Measurements from ENCODE around the gene LPO.

LPO gene

GRCh38 chr17:58307468-58308172 lies 69.2 kb downstream of the LPO start:
- no peak overlapping the region for H3K4me3 ChIP-seq (ENCODE audit: low read depth, low read length)
- H3K36me3 ChIP-seq (ENCODE audit: control insufficient read depth, insufficient read depth, low read length), result no peaks in the 10 kb centered on the region
- H3K9ac ChIP-seq (ENCODE audit: low read length), result no peak overlapping the region
- H3K27ac ChIP-seq (ENCODE audit: low read depth, low read length), result no peak overlapping the region
- H3K27me3 ChIP-seq (ENCODE audit: control insufficient read depth, insufficient read depth, low read length), result no peaks in the 10 kb centered on the region
- peaks cover 12% of the 10 kb centered on the region for H3K4me1 ChIP-seq (ENCODE audit: control insufficient read depth, insufficient read depth, low read length)
- no peaks in the 10 kb centered on the region for H3K9me3 ChIP-seq (ENCODE audit: control insufficient read depth, insufficient read depth, low read depth, low read length)

- Histone ChIP-seq H3K4me3 (ENCODE audit: low read depth, low read length) (no peak overlapping the region), H3K9me3 (ENCODE audit: control insufficient read depth, insufficient read depth, low read depth, low read length) (no peaks in the 10 kb centered on the region), H3K9ac (ENCODE audit: low read length) (no peak overlapping the region), H3K36me3 (ENCODE audit: control insufficient read depth, insufficient read depth, low read length) (no peaks in the 10 kb centered on the region), H3K4me1 (ENCODE audit: control insufficient read depth, insufficient read depth, low read length) (peaks cover 12% of the 10 kb centered on the region), H3K27ac (ENCODE audit: low read depth, low read length) (no peak overlapping the region), H3K27me3 (ENCODE audit: control insufficient read depth, insufficient read depth, low read length) (no peaks in the 10 kb centered on the region)
Measured at GRCh38 chr17:58308173-58308984, 70.0 kb downstream of the LPO start.

- Histone ChIP-seq H3K27ac (ENCODE audit: low read depth, low read length) (no peak overlapping the region), H3K9me3 (ENCODE audit: control insufficient read depth, insufficient read depth, low read depth, low read length) (no peaks in the 10 kb centered on the region), H3K27me3 (ENCODE audit: control insufficient read depth, insufficient read depth, low read length) (no peaks in the 10 kb centered on the region), H3K4me3 (ENCODE audit: low read depth, low read length) (no peak overlapping the region), H3K9ac (ENCODE audit: low read length) (no peak overlapping the region), H3K36me3 (ENCODE audit: control insufficient read depth, insufficient read depth, low read length) (no peaks in the 10 kb centered on the region), H3K4me1 (ENCODE audit: control insufficient read depth, insufficient read depth, low read length) (peaks cover 7% of the 10 kb centered on the region)
Measured at GRCh38 chr17:58308985-58309917, 70.9 kb downstream of the LPO start.

GRCh38 chr17:58309918-58310259 lies 71.5 kb downstream of the LPO start:
- H3K27ac ChIP-seq (ENCODE audit: low read depth, low read length), result no peak overlapping the region
- no peaks in the 10 kb centered on the region for H3K36me3 ChIP-seq (ENCODE audit: control insufficient read depth, insufficient read depth, low read length)
- H3K27me3 ChIP-seq (ENCODE audit: control insufficient read depth, insufficient read depth, low read length), result no peaks in the 10 kb centered on the region
- no peak overlapping the region for H3K9ac ChIP-seq (ENCODE audit: low read length)
- no peaks in the 10 kb centered on the region for H3K9me3 ChIP-seq (ENCODE audit: control insufficient read depth, insufficient read depth, low read depth, low read length)
- no peak overlapping the region for H3K4me3 ChIP-seq (ENCODE audit: low read depth, low read length)
- H3K4me1 ChIP-seq (ENCODE audit: control insufficient read depth, insufficient read depth, low read length), result 0 out of 2 replicates have a peak, but pooled peaks cover 2% of the 10 kb centered on the region

- Histone ChIP-seq H3K27me3 (ENCODE audit: control insufficient read depth, insufficient read depth, low read length) (no peaks in the 10 kb centered on the region), H3K4me3 (ENCODE audit: low read depth, low read length) (no peak overlapping the region), H3K36me3 (ENCODE audit: control insufficient read depth, insufficient read depth, low read length) (no peaks in the 10 kb centered on the region), H3K9ac (ENCODE audit: low read length) (no peak overlapping the region), H3K4me1 (ENCODE audit: control insufficient read depth, insufficient read depth, low read length) (0 out of 2 replicates have a peak, but pooled peaks cover 2% of the 10 kb centered on the region), H3K27ac (ENCODE audit: low read depth, low read length) (no peak overlapping the region), H3K9me3 (ENCODE audit: control insufficient read depth, insufficient read depth, low read depth, low read length) (no peaks in the 10 kb centered on the region)
Measured at GRCh38 chr17:58310511-58311428, 72.4 kb downstream of the LPO start.

- no peak overlapping the region for H3K4me3 ChIP-seq (ENCODE audit: low read depth, low read length)
- H3K9ac ChIP-seq (ENCODE audit: low read length), result no peak overlapping the region
- no peaks in the 10 kb centered on the region for H3K9me3 ChIP-seq (ENCODE audit: control insufficient read depth, insufficient read depth, low read depth, low read length)
- 0 out of 2 replicates have a peak, but pooled peaks cover 2% of the 10 kb centered on the region for H3K4me1 ChIP-seq (ENCODE audit: control insufficient read depth, insufficient read depth, low read length)
- no peaks in the 10 kb centered on the region for H3K36me3 ChIP-seq (ENCODE audit: control insufficient read depth, insufficient read depth, low read length)
- no peak overlapping the region for H3K27ac ChIP-seq (ENCODE audit: low read depth, low read length)
- no peaks in the 10 kb centered on the region for H3K27me3 ChIP-seq (ENCODE audit: control insufficient read depth, insufficient read depth, low read length)
Measured at GRCh38 chr17:58311429-58311894, 73.1 kb downstream of the LPO start.

GRCh38 chr17:58312021-58312630 lies 73.7 kb downstream of the LPO start:
- 0 out of 2 replicates have a peak, but pooled peaks cover 2% of the 10 kb centered on the region for H3K4me1 ChIP-seq (ENCODE audit: control insufficient read depth, insufficient read depth, low read length)
- H3K9ac ChIP-seq (ENCODE audit: low read length), result no peak overlapping the region
- H3K36me3 ChIP-seq (ENCODE audit: control insufficient read depth, insufficient read depth, low read length), result no peaks in the 10 kb centered on the region
- H3K27me3 ChIP-seq (ENCODE audit: control insufficient read depth, insufficient read depth, low read length), result no peaks in the 10 kb centered on the region
- H3K4me3 ChIP-seq (ENCODE audit: low read depth, low read length), result no peak overlapping the region
- no peak overlapping the region for H3K27ac ChIP-seq (ENCODE audit: low read depth, low read length)
- H3K9me3 ChIP-seq (ENCODE audit: control insufficient read depth, insufficient read depth, low read depth, low read length), result no peaks in the 10 kb centered on the region

- Histone ChIP-seq H3K36me3 (ENCODE audit: control insufficient read depth, insufficient read depth, low read length) (no peaks in the 10 kb centered on the region), H3K4me3 (ENCODE audit: low read depth, low read length) (no peak overlapping the region)
Measured at GRCh38 chr17:58312829-58313228, 74.4 kb downstream of the LPO start.

GRCh38 chr17:58313815-58314705 lies 75.7 kb downstream of the LPO start:
- Histone ChIP-seq H3K36me3 (ENCODE audit: control insufficient read depth, insufficient read depth, low read length) (no peaks in the 10 kb centered on the region), H3K9me3 (ENCODE audit: control insufficient read depth, insufficient read depth, low read depth, low read length) (no peaks in the 10 kb centered on the region), H3K4me1 (ENCODE audit: control insufficient read depth, insufficient read depth, low read length) (peaks cover 4% of the 10 kb centered on the region; the same call in 1 of the 2 replicates), H3K27ac (ENCODE audit: low read depth, low read length) (no peak overlapping the region), H3K9ac (ENCODE audit: low read length) (no peak overlapping the region), H3K4me3 (ENCODE audit: low read depth, low read length) (no peak overlapping the region), H3K27me3 (ENCODE audit: control insufficient read depth, insufficient read depth, low read length) (no peaks in the 10 kb centered on the region)

More at GRCh38 chr17:58312829-58313228, 74.4 kb downstream of the LPO start:
- H3K27me3 ChIP-seq (ENCODE audit: control insufficient read depth, insufficient read depth, low read length), result no peaks in the 10 kb centered on the region
- H3K9me3 ChIP-seq (ENCODE audit: control insufficient read depth, insufficient read depth, low read depth, low read length), result no peaks in the 10 kb centered on the region
- no peak overlapping the region for H3K27ac ChIP-seq (ENCODE audit: low read depth, low read length)
- H3K9ac ChIP-seq (ENCODE audit: low read length), result no peak overlapping the region
- peaks cover 6% of the 10 kb centered on the region; the same call in 1 of the 2 replicates for H3K4me1 ChIP-seq (ENCODE audit: control insufficient read depth, insufficient read depth, low read length)
